Stimulated activated CD8-positive, alpha-beta memory T cell treated with anti-CD3 and anti-CD28 coated beads, Interleukin-15, amount 100 ng/mL, for 1 hour (primary cell): ENCODE measurements around the gene SOX10.
"Not testable (repeated sequence)": the region's sequence is repeated elsewhere in the genome, so short reads cannot be mapped to it uniquely, and the experiment has no call there.

Experiments
- DNase-seq: peaks from one replicate; pipeline ENCODE4 v3.0.0-alpha.2; 2020; ENCODE audit warnings: low read depth

SOX10 gene

DNA sequence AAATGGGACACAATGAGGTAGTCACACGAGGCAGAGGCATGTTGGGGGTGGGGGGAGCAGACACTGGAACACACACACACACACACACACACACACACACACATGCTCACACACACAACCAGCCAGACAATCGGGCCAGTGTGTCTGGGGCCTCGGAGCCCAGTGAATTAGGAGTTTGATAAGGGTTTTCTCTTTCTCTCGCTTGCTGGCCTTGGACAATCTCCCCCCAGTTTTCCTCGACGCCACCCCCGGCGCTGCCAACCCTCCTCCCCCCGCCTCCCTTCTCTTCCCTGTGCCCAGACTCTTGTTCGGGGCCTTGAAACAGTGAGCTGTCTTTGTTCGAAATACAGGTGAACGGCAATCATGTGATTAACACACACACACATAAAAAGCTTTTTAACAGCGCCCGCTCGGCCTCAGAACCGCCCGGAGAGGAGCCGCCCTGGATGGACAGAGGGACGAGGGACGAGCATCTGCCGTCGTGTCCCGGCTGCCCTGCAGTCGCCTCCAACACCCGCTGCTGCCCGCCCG lies 1.5 kb upstream of the SOX10 start:
- no peak for DNase-seq

- DNase-seq = no peak
These were observed 763 bp upstream of the SOX10 start for GRCh38 chr22:37985050-37985585.

- DNase-seq = no peak
These were observed 1.2 kb downstream of the SOX10 start for GRCh38 chr22:37982938-37983859.

- DNase-seq = no peak
These were observed 2.1 kb downstream of the SOX10 start for GRCh38 chr22:37982151-37982785.

DNA sequence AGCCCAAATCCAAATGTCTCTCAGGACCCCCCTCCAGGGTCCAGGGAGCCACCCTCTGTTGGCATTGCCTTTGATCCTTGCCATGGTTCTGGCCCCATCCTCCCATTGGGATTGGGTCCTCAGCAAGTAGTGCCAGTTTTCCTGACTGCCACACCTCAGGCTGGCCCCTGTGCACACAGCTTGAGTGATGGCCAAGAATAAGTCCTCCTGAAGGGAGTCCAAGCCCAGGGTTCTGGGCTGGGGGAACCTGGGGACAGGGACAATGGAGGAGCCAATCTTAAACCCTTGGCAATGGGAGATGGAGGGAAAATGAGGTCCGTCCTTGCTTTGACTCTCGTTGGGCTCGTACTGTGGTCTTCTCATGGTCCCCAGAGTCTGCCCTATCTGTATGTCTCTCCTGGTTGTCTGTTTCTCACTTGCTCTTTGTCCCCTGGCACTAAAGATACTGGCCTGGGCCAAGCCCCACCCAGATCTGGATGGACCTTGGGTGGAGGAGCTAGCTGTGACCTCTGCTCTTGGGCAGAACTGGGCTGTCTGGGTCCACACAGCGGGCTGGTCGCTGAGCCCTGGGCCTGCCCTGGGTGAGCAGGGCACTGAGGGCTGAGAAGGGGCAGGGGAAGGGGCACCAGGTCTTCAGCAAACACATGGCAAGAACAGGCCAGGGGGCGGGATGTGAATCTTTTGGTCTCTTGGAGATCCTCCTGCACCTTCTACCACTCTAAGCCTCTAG lies 2.9 kb downstream of the SOX10 start:
- DNase-seq = no peak

- DNase-seq = no peak
These were observed 4.6 kb downstream of the SOX10 start for GRCh38 chr22:37979782-37980181.

DNA sequence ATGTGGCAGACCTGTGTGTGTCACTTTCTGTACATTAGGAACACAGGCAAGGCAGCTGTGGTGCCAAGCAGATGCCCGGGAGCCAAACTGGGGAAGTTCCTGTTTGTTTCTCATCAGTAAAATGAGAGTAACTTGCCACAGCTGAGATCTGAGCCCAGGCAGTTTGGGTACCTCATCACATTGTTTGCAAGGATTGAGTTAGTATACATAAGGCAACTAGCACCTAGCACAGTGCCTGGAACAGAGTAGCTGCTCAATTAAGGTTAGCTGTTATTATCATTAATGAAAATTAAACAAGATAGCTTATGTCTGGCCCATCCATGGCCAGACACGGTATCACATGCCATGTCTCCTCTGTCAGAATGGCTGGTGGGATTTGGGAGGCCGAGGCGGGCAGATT lies 7.8 kb downstream of the SOX10 start:
- no peak for DNase-seq

GRCh38 chr22:37976022-37976421 lies 8.3 kb downstream of the SOX10 start:
- not testable (repeated sequence) for DNase-seq

- no peak for DNase-seq
These were observed 9.2 kb downstream of the SOX10 start for GRCh38 chr22:37975153-37975552.

DNA sequence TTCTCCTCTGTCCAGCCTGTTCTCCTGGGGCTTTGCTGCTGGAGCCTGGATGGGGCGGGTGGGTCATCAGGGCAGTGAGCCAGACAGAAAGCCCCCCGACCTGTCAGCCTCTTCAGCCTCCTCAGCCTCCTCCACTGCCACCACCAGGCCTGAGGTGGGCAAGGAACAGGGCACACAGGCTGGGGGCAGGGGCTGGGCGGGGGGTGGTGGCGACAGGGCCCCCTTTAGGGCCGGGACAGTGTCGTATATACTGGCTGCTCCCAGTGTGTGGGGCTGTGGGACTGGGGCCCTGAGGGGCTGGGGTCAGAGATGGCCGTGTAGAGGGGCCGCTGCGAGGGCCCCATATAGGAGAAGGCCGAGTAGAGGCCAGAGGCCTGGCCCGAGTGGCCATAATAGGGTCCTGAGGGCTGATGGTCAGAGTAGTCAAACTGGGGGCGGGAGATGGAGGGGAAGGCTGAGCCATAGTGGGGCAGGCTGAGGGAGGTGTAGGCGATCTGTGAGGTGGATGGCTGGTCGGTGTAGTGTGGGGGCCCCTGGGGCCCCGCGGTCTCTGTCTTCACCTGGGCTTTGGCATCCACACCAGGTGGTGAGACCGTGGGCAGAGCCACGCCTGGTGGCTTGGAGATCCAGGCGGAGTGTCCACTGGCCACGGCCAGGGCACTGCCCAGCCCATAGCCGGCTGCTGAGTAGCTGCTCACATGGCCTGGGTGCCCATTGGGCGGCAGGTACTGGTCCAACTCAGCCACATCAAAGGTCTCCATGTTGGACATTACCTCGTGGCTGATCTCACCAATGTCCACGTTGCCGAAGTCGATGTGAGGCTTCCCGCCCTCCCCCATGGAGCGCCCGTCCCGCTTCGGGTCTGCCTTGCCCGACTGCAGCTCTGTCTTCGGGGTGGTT lies 10.8 kb downstream of the SOX10 start:
- DNase-seq = no peak

DNA sequence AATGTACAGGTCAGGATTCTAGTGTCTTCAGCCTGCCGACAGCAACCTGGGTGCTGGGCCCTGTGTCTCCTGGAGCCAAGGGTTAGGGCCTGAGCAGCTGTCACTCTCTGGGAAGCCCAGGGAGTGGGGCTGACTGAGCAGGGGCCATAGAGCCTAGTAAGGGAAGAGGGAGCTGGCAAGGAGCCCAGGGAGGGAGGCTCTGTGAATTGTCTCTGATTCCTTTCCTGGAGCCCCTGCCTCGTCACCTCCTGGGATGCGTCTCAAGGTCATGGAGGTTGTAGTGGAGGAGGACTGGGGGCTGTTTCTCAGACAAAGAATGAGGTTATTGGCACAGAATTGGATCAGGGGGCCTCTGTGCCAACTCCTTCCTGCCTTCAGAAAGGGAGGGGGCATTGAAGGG lies 11.8 kb downstream of the SOX10 start:
- no peak for DNase-seq

DNA sequence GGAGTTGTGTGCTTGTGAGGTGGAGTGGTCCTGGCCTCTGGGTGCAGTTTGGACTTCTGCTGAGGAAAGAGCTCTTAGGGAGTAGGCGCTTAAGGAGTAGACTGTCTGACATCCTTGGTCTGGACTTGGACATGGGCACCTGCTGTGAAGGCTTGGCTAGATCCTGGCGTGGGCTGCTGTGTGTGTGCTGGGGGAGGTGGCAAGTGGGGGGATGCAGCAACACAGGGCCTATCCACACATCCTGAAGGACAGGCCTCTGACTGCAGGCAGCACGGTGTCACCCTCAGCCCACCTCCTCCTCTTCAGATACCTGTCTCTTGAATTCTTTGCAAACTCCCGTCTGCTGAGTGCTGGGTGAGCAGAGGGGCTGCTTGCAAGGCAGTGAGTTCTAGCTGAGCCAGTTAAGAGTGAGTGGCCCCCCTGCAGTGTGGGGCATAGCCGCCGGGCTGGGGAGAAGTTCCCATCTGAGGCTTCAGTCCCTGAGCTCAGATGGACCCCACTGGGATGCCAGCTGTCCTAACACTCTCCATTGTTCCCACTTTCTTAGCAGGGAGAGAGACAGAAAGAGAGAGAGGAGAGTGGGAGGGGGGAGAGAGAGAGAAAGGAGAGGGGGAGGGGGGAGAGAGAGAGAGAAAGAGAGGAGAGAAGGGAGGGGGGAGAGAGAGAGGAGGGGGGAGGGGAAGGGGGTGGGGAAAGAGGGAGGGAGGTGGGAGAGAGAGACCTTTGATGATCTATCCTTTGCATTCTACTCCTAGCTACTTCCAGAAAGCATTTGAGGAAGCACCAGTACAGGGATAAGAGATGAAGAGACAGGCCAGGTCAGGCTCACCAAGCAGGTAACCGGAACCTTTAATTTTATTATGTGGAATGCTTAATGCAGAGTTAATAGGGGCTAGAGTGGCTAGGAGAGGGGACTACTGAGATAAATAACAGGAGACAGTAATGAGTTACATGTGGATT lies 12.6 kb downstream of the SOX10 start:
- no peak for DNase-seq

GRCh38 chr22:37970864-37971263 lies 13.5 kb downstream of the SOX10 start:
- DNase-seq = no peak

DNA sequence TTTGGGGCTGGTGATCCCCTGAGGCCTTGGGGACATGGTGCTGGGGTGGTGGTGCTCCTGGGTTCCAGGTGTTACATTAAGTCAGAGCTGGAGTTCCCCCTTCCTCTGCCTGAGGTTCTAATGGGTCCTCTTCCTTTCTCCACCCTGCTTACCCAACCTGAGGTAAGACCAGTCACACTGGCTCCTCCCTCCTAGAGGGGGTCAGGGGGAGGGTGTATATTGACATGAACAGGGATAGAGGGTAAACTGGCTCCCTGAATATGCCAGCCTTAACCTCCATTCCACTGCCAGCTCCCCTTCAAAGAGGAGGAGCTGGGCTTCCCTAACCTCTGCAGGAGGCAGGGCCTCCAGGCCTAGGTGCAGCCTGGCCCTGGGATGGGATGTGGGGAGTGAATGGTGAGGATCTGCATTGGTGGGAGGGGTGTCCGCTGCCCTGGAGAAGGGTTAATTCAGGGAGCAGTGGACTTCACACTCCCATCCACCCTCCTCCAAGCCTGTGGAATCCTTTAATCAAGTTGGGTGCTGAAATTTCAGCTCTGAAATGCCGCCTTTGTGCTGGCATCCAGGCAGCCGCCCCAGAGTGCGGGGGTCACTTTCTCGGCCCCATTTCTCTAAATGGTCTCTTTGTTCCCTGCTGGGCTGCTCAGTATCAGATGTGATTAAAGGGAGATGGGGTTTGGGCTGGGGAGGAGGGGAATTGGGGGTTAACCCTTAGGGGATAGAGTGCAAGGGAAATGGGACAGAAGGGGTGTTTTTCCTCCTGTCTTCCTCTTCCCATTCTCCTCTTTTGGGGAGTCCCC lies 15.7 kb downstream of the SOX10 start:
- DNase-seq = no peak

- DNase-seq = no peak
These were observed 16.5 kb downstream of the SOX10 start for GRCh38 chr22:37967637-37968451.

DNA sequence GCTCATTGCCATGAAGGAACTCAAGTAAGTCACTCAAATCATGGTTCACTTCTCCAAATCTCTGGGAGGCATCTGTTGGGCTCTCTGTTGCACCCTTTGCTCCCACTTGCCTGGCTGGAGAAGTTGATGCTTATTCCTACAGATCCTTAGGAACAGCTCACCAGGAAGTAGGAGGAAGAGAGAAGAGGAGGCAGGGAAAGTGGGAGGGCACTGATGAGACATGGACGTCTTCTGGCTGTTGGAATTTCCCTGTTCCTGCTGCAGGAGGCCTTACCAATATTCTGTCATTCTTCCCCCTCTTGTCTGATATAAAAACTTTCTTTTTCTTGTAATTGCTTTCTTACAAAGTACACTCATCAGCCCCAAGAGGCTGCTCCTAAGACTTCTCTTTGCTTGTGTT lies 17.2 kb downstream of the SOX10 start:
- DNase-seq = no peak

DNA sequence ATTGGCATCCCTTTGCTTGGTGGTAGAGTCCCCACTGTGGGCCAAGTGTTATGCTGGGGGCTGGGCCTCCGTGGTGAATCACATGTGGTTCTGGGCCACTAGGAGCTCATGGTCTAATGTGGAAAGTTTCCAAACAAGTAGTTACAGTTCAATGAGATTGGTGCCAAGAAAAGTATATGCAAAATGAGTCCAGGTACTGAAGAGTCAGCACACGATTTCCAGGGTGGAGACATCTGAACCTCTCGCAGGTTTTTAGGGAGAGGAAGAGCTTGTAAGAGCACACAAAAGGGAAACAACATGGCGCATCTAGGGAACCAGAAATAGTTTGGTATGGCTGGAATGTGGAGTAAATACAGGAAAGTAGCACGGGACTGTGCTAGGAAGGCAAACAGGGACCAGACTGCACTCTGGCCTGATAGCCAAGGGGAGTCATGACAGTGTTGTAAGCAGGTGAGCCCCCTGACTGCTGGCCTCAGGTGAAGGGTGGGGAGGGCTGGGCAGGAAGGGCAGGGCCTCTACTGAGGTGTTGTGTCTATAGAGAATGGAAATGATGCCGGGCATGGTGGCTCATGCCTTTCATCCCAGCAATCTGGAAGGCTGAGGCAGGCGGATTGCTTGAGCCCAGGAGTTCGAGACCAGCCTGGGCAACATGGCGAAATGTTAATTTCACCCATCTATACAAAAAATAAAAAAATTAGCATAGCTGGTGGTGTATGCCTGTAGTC lies 18.3 kb downstream of the SOX10 start:
- no peak for DNase-seq

DNA sequence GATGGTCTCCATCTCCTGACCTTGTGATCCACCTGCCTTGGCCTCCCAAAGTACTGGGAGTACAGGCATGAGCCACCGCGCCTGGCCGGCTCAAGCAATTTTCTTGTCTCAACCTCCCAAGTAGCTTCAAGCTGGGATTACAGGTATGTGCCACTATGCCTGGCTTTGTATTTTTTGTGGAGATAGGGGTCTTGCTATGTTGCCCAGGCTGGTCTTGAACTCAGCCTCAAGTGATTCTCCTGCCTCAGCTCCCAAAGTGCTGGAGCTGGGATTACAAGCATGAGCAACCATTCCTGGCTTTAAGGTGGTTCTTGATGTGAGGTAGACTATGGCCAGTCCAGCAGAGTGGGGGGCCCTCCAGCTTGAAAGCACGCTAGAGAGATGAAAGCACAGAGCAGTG lies 23.3 kb downstream of the SOX10 start:
- DNase-seq = no peak
